Neural cell (in vitro differentiated cells): ENCODE results near the gene GRIK3. TPM values are rescaled to one million over a fixed set of nuclear protein-coding genes. Genes with fewer than 3 reads are reported as not detected.

Experiments used
- H2AFZ ChIP-seq: fragments of 200-600, 300-800 bp; sonication (generic), shearing (Covaris generic); 2 replicates; pipeline ENCODE4 v1.6.0; 2014; ENCODE audit warnings: low read depth, mild to moderate bottlenecking, antibody characterized with exemption, low read length, moderate library complexity
- H3F3A ChIP-seq: fragments of 200-600 bp; shearing (Covaris generic); 2 replicates; pipeline ENCODE4 v1.6.1; 2016; ENCODE audit warnings: mild to moderate bottlenecking, moderate library complexity, mixed read lengths, antibody characterized with exemption, low read length; ENCODE audit not compliant: insufficient read depth, poor library complexity, severe bottlenecking
- H3K27ac ChIP-seq: fragments of 200-600, 300-800 bp; sonication (generic), shearing (Covaris generic); 2 replicates; pipeline ENCODE4 v1.5.1; 2014; ENCODE audit warnings: mild to moderate bottlenecking, low read length, moderate library complexity
- H3K27me3 ChIP-seq: fragments of 300-800, 200-600 bp; sonication (generic), shearing (Covaris generic); 2 replicates; pipeline ENCODE4 v1.6.0; 2014; ENCODE audit warnings: mild to moderate bottlenecking, low read depth, low read length, moderate library complexity; ENCODE audit not compliant: insufficient read depth
- H3K36me3 ChIP-seq: fragments of 300-800, 200-600 bp; sonication (generic), shearing (Covaris generic); 2 replicates; pipeline ENCODE4 v1.5.1; 2014; ENCODE audit warnings: mild to moderate bottlenecking, antibody characterized with exemption, low read length, moderate library complexity; ENCODE audit not compliant: insufficient read depth
- H3K4me2 ChIP-seq: fragments of 300-800, 200-600 bp; sonication (generic), shearing (Covaris generic); 2 replicates; pipeline ENCODE4 v1.6.0; 2014; ENCODE audit warnings: mild to moderate bottlenecking, low read length
- H3K4me3 ChIP-seq: fragments of 300-800, 200-600 bp; sonication (generic), shearing (Covaris generic); 2 replicates; pipeline ENCODE4 v1.5.1; 2014; ENCODE audit warnings: mild to moderate bottlenecking, low read length, moderate library complexity
- H3K79me2 ChIP-seq: fragments of 200-600 bp; shearing (Covaris generic); replicated peaks from 2 replicates; pipeline ENCODE4 v1.6.0; 2014; ENCODE audit warnings: mild to moderate bottlenecking, low read length, moderate library complexity; ENCODE audit not compliant: insufficient read depth
- H3K9ac ChIP-seq: fragments of 300-800, 200-600 bp; sonication (generic), shearing (Covaris generic); 2 replicates; pipeline ENCODE4 v1.6.1; 2016; ENCODE audit warnings: mild to moderate bottlenecking, low read length, mixed read lengths
- H3K9me2 ChIP-seq: fragments of 200-600 bp; shearing (Covaris generic); 2 replicates; pipeline ENCODE4 v1.6.1; 2016; ENCODE audit warnings: mild to moderate bottlenecking, low read length, mixed read lengths; ENCODE audit not compliant: insufficient read depth
- H3K9me3 ChIP-seq: fragments of 200-600, 300-800 bp; sonication (generic), shearing (Covaris generic); 2 replicates; pipeline ENCODE4 v1.6.1; 2016; ENCODE audit warnings: mild to moderate bottlenecking, mixed run types, low read length, moderate library complexity, mixed read lengths
- H4K20me1 ChIP-seq: fragments of 200-600 bp; shearing (Covaris generic); 2 replicates; pipeline ENCODE4 v1.6.1; 2016; ENCODE audit warnings: mild to moderate bottlenecking, mixed run types; ENCODE audit not compliant: insufficient read depth
- CTCF ChIP-seq: fragments of 450-650 bp; IDR thresholded peaks from 2 replicates; pipeline ENCODE4 v1.5.1; 2014; ENCODE audit warnings: antibody characterized with exemption, mild to moderate bottlenecking, moderate library complexity; ENCODE audit not compliant: poor library complexity, severe bottlenecking
- EP300 ChIP-seq: fragments of 450-650 bp; conservative IDR thresholded peaks from 2 replicates; pipeline ENCODE4 v1.6.1; 2014; ENCODE audit warnings: antibody characterized with exemption, mild to moderate bottlenecking, moderate library complexity; ENCODE audit not compliant: poor library complexity, severe bottlenecking
- EZH2 ChIP-seq: fragments of 200-600, 300-800 bp; shearing (Covaris generic), sonication (generic); IDR thresholded peaks from 2 replicates; pipeline ENCODE4 v1.6.1; 2014; ENCODE audit warnings: antibody characterized with exemption, low read length, borderline replicate concordance, mild to moderate bottlenecking; ENCODE audit not compliant: insufficient read depth, poor library complexity, severe bottlenecking
- MXI1 ChIP-seq: fragments of 450-650 bp; conservative IDR thresholded peaks from 2 replicates; pipeline ENCODE4 v1.6.1; 2014; ENCODE audit warnings: antibody characterized with exemption, mild to moderate bottlenecking; ENCODE audit not compliant: poor library complexity, severe bottlenecking
- POLR2AphosphoS5 ChIP-seq: IDR thresholded peaks from 2 replicates; pipeline ENCODE4 v1.6.1; 2012
- RAD21 ChIP-seq: fragments of 450-650 bp; conservative IDR thresholded peaks from 2 replicates; pipeline ENCODE4 v1.6.1; 2014; ENCODE audit warnings: antibody characterized with exemption, mild to moderate bottlenecking, moderate library complexity
- SMC3 ChIP-seq: fragments of 450-650 bp; conservative IDR thresholded peaks from 2 replicates; pipeline ENCODE4 v1.6.1; 2014; ENCODE audit warnings: antibody characterized with exemption, mild to moderate bottlenecking, moderate library complexity; ENCODE audit not compliant: poor library complexity
- TAF1 ChIP-seq: IDR thresholded peaks from 2 replicates; pipeline ENCODE4 v1.6.1; 2012; ENCODE audit warnings: low read depth
- polyA plus RNA-seq: library from polyadenylated mRNA; depleted of rRNA; stranded (reverse); fragments of >200 nt; gene quantifications from 2 replicates; pipeline ENCODE4 v1.2.3, GENCODE V29; 2014
- TF ChIP-seq, protein P1 (sequence below): IDR thresholded peaks from 2 replicates; pipeline ENCODE4 v1.6.1; 2012; ENCODE audit warnings: borderline replicate concordance

Gene GRIK3
- polyA plus RNA-seq, 1 donor from 2014 or later, result 5.0 TPM

DNA sequence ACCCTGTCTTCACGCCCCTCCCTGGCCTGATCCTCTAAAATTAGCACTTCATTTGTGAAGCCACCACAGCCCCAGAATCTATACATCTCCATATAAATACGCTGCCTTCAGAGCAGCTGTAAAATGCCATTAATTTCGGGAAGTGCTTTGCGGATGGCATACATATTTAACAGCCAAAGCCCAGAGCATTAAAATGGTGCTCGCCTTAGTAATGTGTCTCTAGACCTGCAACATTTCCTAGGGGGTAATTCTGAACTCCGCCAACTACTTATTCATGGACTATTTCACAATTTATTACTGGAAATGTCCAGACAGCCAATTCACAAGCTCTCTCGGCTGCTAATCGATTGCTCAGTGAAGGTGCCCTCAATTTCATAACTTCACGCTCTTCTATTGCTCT, 189.4 kb downstream of the GRIK3 start:
- H3K36me3 ChIP-seq, result no peaks in the 10 kb centered on the region
- TF ChIP-seq, protein P1, sequence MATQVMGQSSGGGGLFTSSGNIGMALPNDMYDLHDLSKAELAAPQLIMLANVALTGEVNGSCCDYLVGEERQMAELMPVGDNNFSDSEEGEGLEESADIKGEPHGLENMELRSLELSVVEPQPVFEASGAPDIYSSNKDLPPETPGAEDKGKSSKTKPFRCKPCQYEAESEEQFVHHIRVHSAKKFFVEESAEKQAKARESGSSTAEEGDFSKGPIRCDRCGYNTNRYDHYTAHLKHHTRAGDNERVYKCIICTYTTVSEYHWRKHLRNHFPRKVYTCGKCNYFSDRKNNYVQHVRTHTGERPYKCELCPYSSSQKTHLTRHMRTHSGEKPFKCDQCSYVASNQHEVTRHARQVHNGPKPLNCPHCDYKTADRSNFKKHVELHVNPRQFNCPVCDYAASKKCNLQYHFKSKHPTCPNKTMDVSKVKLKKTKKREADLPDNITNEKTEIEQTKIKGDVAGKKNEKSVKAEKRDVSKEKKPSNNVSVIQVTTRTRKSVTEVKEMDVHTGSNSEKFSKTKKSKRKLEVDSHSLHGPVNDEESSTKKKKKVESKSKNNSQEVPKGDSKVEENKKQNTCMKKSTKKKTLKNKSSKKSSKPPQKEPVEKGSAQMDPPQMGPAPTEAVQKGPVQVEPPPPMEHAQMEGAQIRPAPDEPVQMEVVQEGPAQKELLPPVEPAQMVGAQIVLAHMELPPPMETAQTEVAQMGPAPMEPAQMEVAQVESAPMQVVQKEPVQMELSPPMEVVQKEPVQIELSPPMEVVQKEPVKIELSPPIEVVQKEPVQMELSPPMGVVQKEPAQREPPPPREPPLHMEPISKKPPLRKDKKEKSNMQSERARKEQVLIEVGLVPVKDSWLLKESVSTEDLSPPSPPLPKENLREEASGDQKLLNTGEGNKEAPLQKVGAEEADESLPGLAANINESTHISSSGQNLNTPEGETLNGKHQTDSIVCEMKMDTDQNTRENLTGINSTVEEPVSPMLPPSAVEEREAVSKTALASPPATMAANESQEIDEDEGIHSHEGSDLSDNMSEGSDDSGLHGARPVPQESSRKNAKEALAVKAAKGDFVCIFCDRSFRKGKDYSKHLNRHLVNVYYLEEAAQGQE, result no peak
- TF ChIP-seq CTCF (no peak), RAD21 (no peak), EP300 (no peak), EZH2 (no peak), MXI1 (no peak), POLR2AphosphoS5 (no peak), TAF1 (no peak), SMC3 (no peak)

GRCh38 chr1:36843906-36844610, 190.3 kb downstream of the GRIK3 start:
- H3K4me2 ChIP-seq, result no peak overlapping the region
- no peak overlapping the region for H3K27ac ChIP-seq
- H3K9me3 ChIP-seq, result no peaks in the 10 kb centered on the region
- H3K9me2 ChIP-seq, result no peaks in the 10 kb centered on the region
- no peaks in the 10 kb centered on the region for H3K27me3 ChIP-seq
- H3K9ac ChIP-seq, result no peak overlapping the region
- no peak overlapping the region for H2AFZ ChIP-seq
- no peaks in the 10 kb centered on the region for H3F3A ChIP-seq
- no peaks in the 10 kb centered on the region for H3K36me3 ChIP-seq
- no peak overlapping the region for H3K4me3 ChIP-seq
- no peaks in the 10 kb centered on the region for H3K79me2 ChIP-seq
- TF ChIP-seq MXI1 (no peak), RAD21 (no peak), CTCF (no peak), EP300 (no peak), POLR2AphosphoS5 (no peak), EZH2 (no peak), SMC3 (no peak), TAF1 (no peak)
- TF ChIP-seq, protein P1, result no peak
- H4K20me1 ChIP-seq, result no peaks in the 10 kb centered on the region

More for the DNA sequence above, 189.4 kb downstream of the GRIK3 start:
- Histone ChIP-seq H4K20me1 (no peaks in the 10 kb centered on the region), H3F3A (no peaks in the 10 kb centered on the region), H3K27me3 (no peaks in the 10 kb centered on the region), H2AFZ (no peak overlapping the region), H3K9me3 (no peaks in the 10 kb centered on the region), H3K27ac (no peak overlapping the region), H3K79me2 (no peaks in the 10 kb centered on the region), H3K4me2 (no peak overlapping the region), H3K4me3 (no peak overlapping the region), H3K9ac (no peak overlapping the region), H3K9me2 (no peaks in the 10 kb centered on the region)
